ENCODE measurements around the gene OR10A4. TPM values are rescaled to one million over a fixed set of nuclear protein-coding genes. Genes with fewer than 3 reads are reported as not detected.

Gene OR10A4
- total RNA-seq, 1 donor: not detected

- H3K4me1 ChIP-seq (ENCODE audit: insufficient read depth, low read length): peaks cover 18% of the 10 kb centered on the region
- H3K27me3 ChIP-seq (ENCODE audit: insufficient read depth, low read length): peaks cover 16% of the 10 kb centered on the region
Observed at GRCh38 chr11:6925636-6926207, 49.3 kb downstream of the OR10A4 start.

GRCh38 chr11:6926208-6927029 lies 50.0 kb downstream of the OR10A4 start, which contains the start of gene ZNF215:
Gene ZNF215 (plus strand): TSS chr11:6926426. CDS start chr11:6932273, 5,847 bp downstream.
- peak within 1 kb of the TSS; percentile 45 for H3K4me3 ChIP-seq (ENCODE audit: low read length)
- H3K9me3 ChIP-seq (ENCODE audit: low read depth, low read length): no peaks in the 10 kb centered on the region
- peaks cover 18% of the 10 kb centered on the region for H3K27me3 ChIP-seq (ENCODE audit: insufficient read depth, low read length)
- H3K4me1 ChIP-seq (ENCODE audit: insufficient read depth, low read length): peaks cover 18% of the 10 kb centered on the region

More at GRCh38 chr11:6925636-6926207, 49.3 kb downstream of the OR10A4 start:
- H3K4me3 ChIP-seq (ENCODE audit: low read length): no peak overlapping the region
- no peaks in the 10 kb centered on the region for H3K9me3 ChIP-seq (ENCODE audit: low read depth, low read length)

GRCh38 chr11:6927030-6927617 lies 50.7 kb downstream of the OR10A4 start:
- Histone ChIP-seq H3K27me3 (ENCODE audit: insufficient read depth, low read length) (peaks cover 18% of the 10 kb centered on the region), H3K4me1 (ENCODE audit: insufficient read depth, low read length) (peaks cover 18% of the 10 kb centered on the region), H3K9me3 (ENCODE audit: low read depth, low read length) (no peaks in the 10 kb centered on the region), H3K4me3 (ENCODE audit: low read length) (peak overlapping the region; percentile 45)

Other genes with a start within 250 kb of the OR10A4 start
- gene DCHS1, start 220.8 kb upstream of the OR10A4 start, total RNA-seq: 3.8 TPM
- gene MRPL17, start 193.3 kb upstream of the OR10A4 start, total RNA-seq: 9.0 TPM
- gene OR2AG2, start 104.6 kb upstream of the OR10A4 start, total RNA-seq: 0.10 TPM
- not detected for gene OR2AG1, start 93.6 kb upstream of the OR10A4 start, total RNA-seq
- gene OR6A2, start 76.9 kb upstream of the OR10A4 start, total RNA-seq: not detected
- gene OR10A5, start 30.9 kb upstream of the OR10A4 start, total RNA-seq: not detected
- gene OR10A2, start 13.6 kb upstream of the OR10A4 start, total RNA-seq: not detected
- 0.10 TPM for gene OR2D2, start 15.9 kb downstream of the OR10A4 start, total RNA-seq
- gene OR2D3, start 44.4 kb downstream of the OR10A4 start, total RNA-seq: not detected
- gene ZNF215, start 49.8 kb downstream of the OR10A4 start, total RNA-seq: 0.52 TPM
- not detected for gene ZNF214, start 143.7 kb downstream of the OR10A4 start, total RNA-seq
- under 0.01 TPM for gene NLRP14, start 143.9 kb downstream of the OR10A4 start, total RNA-seq
- gene RBMXL2, start 212.4 kb downstream of the OR10A4 start, total RNA-seq: not detected

Data from mononuclear cell (primary cell).